Fibroblast of skin of abdomen (primary cell): Measurements from ENCODE around the gene GNG12.
"Not testable (repeated sequence)": the region's sequence is repeated elsewhere in the genome, so short reads cannot be mapped to it uniquely, and the experiment has no call there.

Experiments
- DNase-seq: peaks from one replicate; pipeline ENCODE4 v3.0.0-alpha.2; 2013

Gene GNG12

GRCh38 chr1:67730312-67730711 lies 103.0 kb downstream of the GNG12 start:
- not testable (repeated sequence) for DNase-seq

GRCh38 chr1:67729872-67730271 lies 103.4 kb downstream of the GNG12 start:
- DNase-seq = no peak

GRCh38 chr1:67726224-67726623 lies 107.0 kb downstream of the GNG12 start:
- DNase-seq = no peak

DNA sequence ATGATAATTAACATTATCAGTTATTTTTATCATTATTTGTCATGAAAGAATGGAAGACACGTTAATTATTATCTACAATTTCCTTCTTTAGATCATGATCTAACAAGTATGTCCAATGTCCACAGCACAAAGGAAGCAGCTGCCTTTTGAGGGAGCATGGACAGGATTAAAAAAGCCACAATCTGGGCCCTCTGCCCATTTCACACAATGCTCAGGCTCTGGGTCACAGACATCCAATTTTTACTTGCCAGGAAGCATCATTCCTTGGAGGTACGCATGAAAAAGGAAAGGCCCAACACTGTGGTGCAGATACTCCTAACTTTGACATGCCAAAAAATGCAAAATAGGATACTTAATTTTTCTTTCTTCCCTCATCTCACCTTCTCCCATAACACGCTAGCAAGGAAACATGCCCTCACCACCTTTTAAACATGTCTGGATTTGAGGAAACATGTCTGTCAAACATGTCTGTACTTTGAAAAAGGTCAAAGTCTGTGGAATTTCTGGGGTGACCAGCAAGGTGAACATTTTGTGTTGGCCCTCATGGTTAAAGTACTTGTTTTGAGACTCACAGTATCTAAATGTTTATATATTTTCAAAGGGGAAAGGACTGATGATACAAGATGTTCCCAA lies 108.2 kb downstream of the GNG12 start:
- peak; percentile 89 for DNase-seq

GRCh38 chr1:67723620-67724019 lies 109.6 kb downstream of the GNG12 start:
- DNase-seq = no peak

DNA sequence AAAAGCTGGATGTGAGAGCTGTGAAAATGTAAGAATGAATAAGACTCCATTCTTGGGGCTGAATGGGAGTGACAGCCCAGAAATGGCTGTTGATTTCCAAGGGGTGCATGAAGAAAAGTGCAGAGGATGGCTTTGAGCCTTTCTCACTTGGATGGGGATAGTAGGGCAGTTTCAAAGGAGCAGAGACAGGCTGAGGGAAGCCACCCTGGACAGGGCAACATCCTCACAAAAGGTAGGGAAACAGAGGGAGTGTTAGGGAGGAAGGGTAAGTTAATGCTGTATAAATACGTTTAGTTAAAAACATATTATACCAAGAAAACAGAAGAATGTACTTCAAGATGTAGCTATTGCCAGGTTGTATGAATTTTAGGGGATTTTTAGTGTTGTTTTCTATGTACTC lies 110.1 kb downstream of the GNG12 start:
- no peak for DNase-seq

DNA sequence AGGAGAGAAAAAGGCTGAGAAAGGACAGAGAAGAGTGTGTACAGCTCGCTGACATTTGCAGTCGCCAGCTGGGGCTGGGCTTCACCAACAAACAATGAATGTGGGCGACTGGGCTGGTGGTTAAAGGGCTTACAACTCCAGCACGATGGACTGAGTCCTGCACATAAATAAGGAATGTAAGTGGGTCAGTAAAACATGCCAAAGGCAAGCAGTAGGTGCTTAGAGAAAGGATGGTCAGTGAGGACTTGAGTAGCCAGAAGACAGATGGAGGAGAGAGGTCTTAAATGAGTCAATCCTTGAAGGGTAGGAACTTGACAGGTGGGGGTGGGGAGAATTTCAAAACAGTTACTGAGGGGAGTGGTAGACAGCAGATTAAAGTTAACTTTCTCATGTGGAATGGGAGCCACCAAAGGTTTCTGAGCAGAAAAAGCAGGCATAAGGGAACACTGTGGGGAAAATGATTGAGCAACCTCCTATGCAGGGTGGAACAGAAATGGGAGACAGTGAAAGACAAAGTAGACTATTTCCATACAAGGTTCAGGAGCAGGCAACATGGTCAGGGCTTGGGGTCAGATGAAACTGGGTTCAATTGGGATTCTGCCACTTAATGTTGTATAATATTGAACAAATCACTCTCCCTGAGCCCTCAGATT lies 110.8 kb downstream of the GNG12 start:
- no peak for DNase-seq

DNA sequence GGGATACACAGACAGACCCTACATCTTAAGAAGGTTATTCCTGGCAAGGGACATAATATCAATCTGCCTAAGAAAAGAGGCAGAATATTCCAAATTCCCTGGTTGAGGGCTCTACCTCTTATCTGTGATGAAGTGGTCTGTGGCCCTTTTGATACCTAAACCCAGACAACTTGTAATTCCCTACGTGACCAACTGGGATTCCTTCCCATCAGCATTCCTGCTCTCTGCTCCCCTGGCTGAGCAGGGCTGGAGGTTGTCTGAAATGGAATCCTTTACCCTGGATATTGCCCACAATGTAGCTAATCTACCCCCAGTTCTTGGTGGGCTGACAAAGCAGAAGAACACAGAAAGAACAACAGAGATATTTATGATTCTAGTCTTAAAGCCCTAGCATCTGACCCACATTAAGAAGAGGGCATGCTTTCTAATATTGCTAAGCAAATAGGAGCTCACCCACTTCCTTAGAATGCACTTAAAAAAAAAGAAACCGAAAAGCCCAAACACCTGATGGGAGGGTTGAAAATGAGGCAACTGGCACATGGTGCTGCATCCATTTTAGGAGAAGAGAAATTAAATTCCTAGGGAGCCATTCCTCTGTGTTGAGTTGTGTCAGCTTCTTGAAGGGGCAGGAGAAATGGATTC lies 111.5 kb downstream of the GNG12 start:
- no peak for DNase-seq

DNA sequence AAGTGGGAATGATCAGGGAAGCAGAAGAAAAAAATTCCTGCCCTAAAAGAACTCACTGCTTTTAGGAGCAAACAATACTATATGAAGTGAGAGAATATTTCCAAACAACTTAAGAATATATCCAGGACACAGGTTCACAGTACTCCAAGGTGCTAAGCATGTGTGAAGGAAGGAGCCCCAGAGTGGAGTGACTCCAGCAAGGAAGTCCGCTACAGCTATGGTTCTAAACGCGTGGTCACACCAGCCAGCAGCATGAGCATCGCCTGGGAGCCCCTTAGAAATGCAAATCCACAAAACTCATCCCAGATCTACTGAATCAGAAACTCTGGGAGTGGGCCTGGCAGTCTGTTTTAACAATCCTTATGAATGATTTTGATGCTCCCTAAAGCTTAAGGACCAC lies 112.2 kb downstream of the GNG12 start:
- no peak for DNase-seq

GRCh38 chr1:67719329-67720196 lies 113.7 kb downstream of the GNG12 start:
- no peak for DNase-seq

DNA sequence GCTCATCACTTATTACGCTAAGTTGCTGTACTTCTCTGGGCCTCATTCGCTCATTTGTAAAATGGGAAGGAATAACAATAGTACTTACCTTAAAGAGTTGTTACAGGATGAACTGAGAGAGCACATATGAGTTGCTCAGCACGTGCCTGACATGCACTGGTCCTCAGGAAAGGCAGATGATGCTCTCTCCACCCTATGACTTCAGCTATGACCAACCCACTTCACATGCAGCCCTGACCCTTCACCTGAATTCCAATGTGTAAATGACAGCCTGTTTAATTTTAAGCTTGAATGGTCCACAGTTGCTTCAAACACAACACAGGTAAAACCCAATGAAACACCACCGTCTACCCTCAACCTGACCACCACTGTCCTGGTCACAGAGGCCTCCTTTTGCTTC lies 115.4 kb downstream of the GNG12 start:
- DNase-seq = no peak

- DNase-seq = no peak
Measured at GRCh38 chr1:67716800-67717199, 116.5 kb downstream of the GNG12 start.

- DNase-seq = no peak
Measured at GRCh38 chr1:67715819-67716218, 117.4 kb downstream of the GNG12 start.

DNA sequence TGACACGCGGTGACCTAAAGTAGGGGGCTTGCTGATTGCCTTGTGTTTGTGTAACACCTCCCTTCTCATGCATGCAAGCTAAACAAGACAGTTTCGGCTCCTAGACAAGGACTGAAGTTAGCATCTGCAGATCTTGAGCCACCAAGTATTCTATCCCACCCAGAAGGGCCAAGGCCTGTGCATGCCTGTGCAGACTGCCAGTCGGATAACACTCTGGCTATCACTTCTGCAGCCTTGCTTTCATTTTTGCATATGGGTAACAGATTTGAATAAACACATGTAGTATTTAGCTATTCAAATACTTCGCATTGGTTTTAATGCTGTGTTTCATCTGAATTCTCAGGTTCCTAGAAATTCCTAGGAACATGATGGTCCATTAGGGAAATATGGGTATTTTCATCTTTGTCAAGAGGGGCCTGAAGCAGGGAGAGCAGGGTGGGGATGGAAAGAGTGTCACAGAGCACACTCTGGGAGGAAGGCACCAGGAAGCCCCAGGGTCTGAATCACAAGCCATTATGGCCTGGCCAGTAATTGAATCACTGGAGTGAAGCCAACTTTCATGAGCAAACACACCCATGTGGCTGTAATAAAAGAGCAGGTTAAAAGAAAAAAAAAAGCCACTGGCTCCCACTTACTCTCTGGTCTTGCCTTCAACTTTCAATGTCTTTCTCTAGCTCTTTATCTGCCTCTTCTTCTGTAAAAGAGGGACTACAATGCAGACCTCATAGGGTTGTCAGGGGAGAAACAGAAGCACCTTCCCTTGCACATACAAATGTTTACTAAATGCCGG lies 120.0 kb downstream of the GNG12 start:
- peak; percentile 85 for DNase-seq

DNA sequence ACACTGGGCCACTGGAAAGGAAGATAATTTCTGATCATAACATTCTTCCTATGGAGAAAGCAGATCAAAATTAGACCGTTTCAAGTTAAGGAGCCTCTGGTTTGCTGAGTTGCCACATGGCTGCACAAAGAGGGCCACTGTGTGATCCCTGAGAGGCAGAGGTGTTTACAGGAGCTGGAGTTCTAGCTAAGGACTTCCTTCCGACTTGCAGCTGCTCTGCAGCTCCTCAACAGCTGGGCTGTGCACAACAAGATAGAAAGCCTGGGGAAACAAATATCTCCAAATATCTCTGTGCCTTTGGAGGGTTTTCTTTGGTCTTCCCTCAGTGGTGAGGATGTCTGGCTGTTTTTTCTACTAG lies 121.4 kb downstream of the GNG12 start:
- no peak for DNase-seq

GRCh38 chr1:67711158-67711854 lies 122.0 kb downstream of the GNG12 start:
- DNase-seq = no peak

DNA sequence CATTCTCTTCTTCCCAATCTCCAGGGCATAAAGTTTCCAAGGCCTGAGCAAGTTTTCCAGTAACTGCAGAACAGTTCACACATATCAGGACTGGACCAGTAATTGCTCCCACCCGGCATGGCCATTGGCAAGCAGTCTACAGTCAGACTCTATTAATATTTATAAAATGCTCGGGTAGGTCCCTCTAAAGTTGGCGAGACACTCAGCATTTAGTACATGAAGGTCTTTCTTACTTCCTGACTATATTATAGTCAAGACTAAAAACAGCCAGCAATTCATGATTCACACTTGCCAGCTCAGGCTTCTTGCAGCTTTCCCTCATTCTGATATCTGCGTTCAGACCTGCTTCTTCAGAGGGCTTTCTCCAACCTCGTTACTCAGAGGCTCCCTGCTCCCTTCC lies 122.8 kb downstream of the GNG12 start:
- DNase-seq = peak; percentile 57

DNA sequence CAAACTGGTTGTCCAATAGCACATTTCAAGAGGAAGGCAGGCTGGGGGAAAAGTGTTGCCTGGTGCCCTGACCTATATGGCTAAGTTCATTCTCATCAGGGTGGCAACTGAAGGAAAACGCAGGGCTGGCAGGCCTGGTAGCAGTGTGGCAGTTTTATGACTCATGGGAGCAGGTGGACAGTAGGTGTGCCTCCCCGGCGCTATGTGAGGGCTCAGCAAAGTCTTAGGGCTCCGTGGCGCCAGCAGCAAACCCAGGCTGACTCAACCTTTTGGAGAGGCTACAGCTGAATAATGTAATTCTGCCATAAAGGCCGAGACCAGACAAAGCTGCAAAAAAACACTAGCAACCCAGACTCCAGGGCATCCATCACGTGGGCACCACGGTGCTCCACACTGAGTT lies 124.7 kb downstream of the GNG12 start:
- no peak for DNase-seq

- DNase-seq = no peak
Measured at GRCh38 chr1:67705735-67706453, 127.4 kb downstream of the GNG12 start.

GRCh38 chr1:67704351-67704750 lies 128.9 kb downstream of the GNG12 start:
- DNase-seq = no peak

GRCh38 chr1:67701876-67702275 lies 131.4 kb downstream of the GNG12 start:
- no peak for DNase-seq
